ENCODE results near the gene PPP2R2C. TPM values are rescaled to one million over a fixed set of nuclear protein-coding genes. Genes with fewer than 3 reads are reported as not detected.

The PPP2R2C gene
- polyA plus RNA-seq, 1 of the 3 experiments (the other 2 are of a cell fraction): 0.21 TPM

DNA sequence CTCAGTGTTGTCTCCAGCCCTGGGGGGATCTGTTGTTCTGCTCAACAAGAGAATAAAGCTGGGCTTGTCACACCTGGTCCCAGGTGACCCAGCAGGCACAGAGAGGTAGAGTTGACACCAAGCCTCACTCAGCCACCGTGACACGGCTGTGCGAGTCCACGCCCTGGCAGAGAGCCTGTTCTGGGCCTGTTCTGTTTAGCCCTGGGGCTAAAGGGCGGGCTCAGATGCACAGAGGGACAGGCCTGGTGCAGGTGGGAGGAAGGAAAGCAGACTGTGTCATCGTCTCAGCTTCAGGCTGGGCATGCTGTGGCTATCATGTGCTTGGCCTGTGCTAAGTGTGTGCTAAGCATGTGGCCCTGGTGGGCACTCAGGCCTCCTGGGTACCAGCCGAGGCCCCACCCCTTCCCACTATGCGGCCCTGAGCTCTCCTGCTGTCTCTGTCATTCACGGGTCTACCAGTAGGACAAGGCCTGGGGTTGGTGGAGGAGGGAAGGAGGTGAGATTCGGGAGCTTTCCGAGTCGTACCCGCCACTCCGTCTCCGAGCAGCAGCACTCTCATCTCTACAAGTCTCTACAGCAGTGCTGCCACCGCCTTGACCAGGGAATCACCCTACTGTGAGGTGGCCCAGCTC lies 191.9 kb downstream of the PPP2R2C start (continued):
- no peak for TF ChIP-seq RCOR1 (IDR thresholded peaks at IDR 0.05; ENCODE audit: low read length)
- no peak for TF ChIP-seq MEF2A (IDR thresholded peaks at IDR 0.05; ENCODE audit: borderline replicate concordance, low read depth)
- TF ChIP-seq NFIC (IDR thresholded peaks at IDR 0.05; ENCODE audit: borderline replicate concordance): no peak
- TF ChIP-seq NRF1 (IDR thresholded peaks at IDR 0.05; ENCODE audit: low read depth, low read length): no peak
- TF ChIP-seq FOXJ3 (CRISPR knock-in tag; IDR thresholded peaks at IDR 0.05): no peak

DNA sequence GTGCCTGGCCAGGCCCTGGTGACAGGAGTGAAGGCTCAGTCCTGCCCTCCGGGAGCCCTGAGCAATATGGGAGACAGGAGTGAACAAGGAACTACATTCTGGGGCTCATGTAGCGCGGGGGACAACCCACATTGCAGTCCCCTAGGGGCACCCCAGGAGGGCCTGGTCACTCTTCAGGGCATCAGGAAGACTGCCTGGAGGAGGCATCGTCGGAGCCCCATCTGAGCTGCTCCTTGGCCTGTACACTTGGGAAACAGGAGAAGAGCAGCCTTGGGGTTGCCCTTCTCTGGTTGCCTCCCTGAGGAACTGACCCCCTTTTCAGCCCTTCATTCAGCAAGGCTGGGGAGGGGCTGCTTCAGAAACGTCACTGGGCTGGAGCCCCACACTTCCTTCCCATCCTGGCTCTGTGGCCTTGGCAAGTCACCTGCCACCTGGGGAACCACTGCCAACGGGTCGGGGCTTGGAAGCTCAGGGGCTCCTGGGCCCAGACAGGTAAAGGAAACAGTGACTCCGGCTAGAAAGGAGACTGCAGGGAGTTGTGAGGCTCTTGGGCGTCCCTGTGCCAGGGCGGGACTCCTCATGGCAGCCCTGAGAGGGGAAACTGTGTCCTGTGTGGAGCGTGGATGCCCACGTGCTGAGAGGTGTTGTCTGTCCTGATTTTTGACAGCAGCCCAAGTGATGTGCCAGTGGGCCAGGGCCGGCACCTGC lies 192.7 kb downstream of the PPP2R2C start:
- no peaks in the 10 kb centered on the region for H3K27me3 ChIP-seq (ENCODE audit: insufficient read depth)
- CTCF ChIA-PET: interaction anchor here (0.7 to 37.6 kb wide), 5 partner anchors 10 to 46 kb away, joined by 3 to 1048 read pairs (median 4); partner anchors contain the start of gene WFS1
- DNase-seq: no peak
- H3K27ac ChIP-seq (ENCODE audit: low read depth in 2 of 2, low read length in 1 of 2): peak overlapping the region in 1 of 2 experiments; percentile 77; a peak in 1 of 4 replicates
- WGBS (ENCODE audit: low lambda C conversion rate): 95% methylated on average over 10 of the region's 14 CpGs
- H3K79me2 ChIP-seq (ENCODE audit: insufficient read depth): peaks cover 4% of the 10 kb centered on the region; the same call in 1 of the 2 replicates
- no peak overlapping the region for H3K4me3 ChIP-seq (ENCODE audit: low read depth in 2 of 2, low read length in 1 of 2)
- no peaks in the 10 kb centered on the region for H3K9me3 ChIP-seq
- H3F3A ChIP-seq (replicated peaks; ENCODE audit: insufficient read depth): no peaks in the 10 kb centered on the region
- peaks cover 0 to 9% of the 10 kb centered on the region in 2 experiments for H3K36me3 ChIP-seq (replicated peaks in 1 of 2; ENCODE audit: control insufficient read depth in 1 of 2, insufficient read depth in 2 of 2, low read length in 1 of 2)
- peaks cover 0 to 70% of the 10 kb centered on the region in 2 experiments; a peak in 1 of 4 replicates for H3K4me1 ChIP-seq (ENCODE audit: control insufficient read depth in 1 of 2, insufficient read depth in 2 of 2, low read depth in 1 of 2, low read length in 1 of 2)
- no peak overlapping the region for H3K9ac ChIP-seq
- no peak overlapping the region for H2AFZ ChIP-seq (ENCODE audit: low read depth)
- TF ChIP-seq FOXJ3 (CRISPR knock-in tag; IDR thresholded peaks at IDR 0.05) (no peak), YY1 (IDR thresholded peaks at IDR 0.05; ENCODE audit: low read depth) (no peak)
- no peak overlapping the region for H3K4me2 ChIP-seq
- POLR2A ChIA-PET: no interaction called here
- H3K9me2 ChIP-seq: no peaks in the 10 kb centered on the region
- H4K20me1 ChIP-seq (ENCODE audit: insufficient read depth): no peaks in the 10 kb centered on the region

GRCh38 chr4:6278801-6279197 lies 193.6 kb downstream of the PPP2R2C start:
- Histone ChIP-seq H3K27me3 (ENCODE audit: insufficient read depth) (no peaks in the 10 kb centered on the region), H3K4me3 (ENCODE audit: low read depth in 2 of 2, low read length in 1 of 2) (no peak overlapping the region), H3K27ac (ENCODE audit: low read depth in 2 of 2, low read length in 1 of 2) (peak overlapping the region in 1 of 2 experiments; percentile 77; a peak in 2 of 4 replicates), H3K36me3 (replicated peaks in 1 of 2; ENCODE audit: control insufficient read depth in 1 of 2, insufficient read depth in 2 of 2, low read length in 1 of 2) (peaks cover 0 to 9% of the 10 kb centered on the region in 2 experiments), H3K79me2 (ENCODE audit: insufficient read depth) (peaks cover 11% of the 10 kb centered on the region; the same call in 1 of the 2 replicates), H3K4me2 (no peak overlapping the region), H3K4me1 (ENCODE audit: control insufficient read depth in 1 of 2, insufficient read depth in 2 of 2, low read depth in 1 of 2, low read length in 1 of 2) (peaks cover 1 to 75% of the 10 kb centered on the region in 2 experiments; a peak in 2 of 4 replicates), H3K9me3 (no peaks in the 10 kb centered on the region), H3K9ac (no peak overlapping the region), H3K9me2 (no peaks in the 10 kb centered on the region), H2AFZ (ENCODE audit: low read depth) (no peak overlapping the region), H4K20me1 (ENCODE audit: insufficient read depth) (0 out of 2 replicates have a peak, but pooled peaks cover 2% of the 10 kb centered on the region), H3F3A (replicated peaks; ENCODE audit: insufficient read depth) (no peaks in the 10 kb centered on the region)
- ChIA-PET POLR2A (interaction anchor here (1.1 kb wide), 1 partner anchor 30 kb away, joined by 5 read pairs; no protein-coding TSS in a partner anchor), CTCF (interaction anchor here (0.9 to 37.6 kb wide), 4 partner anchors 14 to 267 kb away, joined by 4 to 1048 read pairs (median 6); no protein-coding TSS in a partner anchor)
- 77% methylated on average over 6 of the region's 10 CpGs for WGBS (ENCODE audit: low lambda C conversion rate)
- peak; percentile 76 for DNase-seq
- TF ChIP-seq, protein P1, sequence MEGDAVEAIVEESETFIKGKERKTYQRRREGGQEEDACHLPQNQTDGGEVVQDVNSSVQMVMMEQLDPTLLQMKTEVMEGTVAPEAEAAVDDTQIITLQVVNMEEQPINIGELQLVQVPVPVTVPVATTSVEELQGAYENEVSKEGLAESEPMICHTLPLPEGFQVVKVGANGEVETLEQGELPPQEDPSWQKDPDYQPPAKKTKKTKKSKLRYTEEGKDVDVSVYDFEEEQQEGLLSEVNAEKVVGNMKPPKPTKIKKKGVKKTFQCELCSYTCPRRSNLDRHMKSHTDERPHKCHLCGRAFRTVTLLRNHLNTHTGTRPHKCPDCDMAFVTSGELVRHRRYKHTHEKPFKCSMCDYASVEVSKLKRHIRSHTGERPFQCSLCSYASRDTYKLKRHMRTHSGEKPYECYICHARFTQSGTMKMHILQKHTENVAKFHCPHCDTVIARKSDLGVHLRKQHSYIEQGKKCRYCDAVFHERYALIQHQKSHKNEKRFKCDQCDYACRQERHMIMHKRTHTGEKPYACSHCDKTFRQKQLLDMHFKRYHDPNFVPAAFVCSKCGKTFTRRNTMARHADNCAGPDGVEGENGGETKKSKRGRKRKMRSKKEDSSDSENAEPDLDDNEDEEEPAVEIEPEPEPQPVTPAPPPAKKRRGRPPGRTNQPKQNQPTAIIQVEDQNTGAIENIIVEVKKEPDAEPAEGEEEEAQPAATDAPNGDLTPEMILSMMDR (IDR thresholded peaks at IDR 0.05): no peak
- TF ChIP-seq YY1 (IDR thresholded peaks at IDR 0.05; ENCODE audit: low read depth) (no peak), CHD2 (IDR thresholded peaks at IDR 0.05; ENCODE audit: low read length, partially characterized antibody) (peak; percentile 37), ZBTB33 (IDR thresholded peaks at IDR 0.05; ENCODE audit: borderline replicate concordance, low read depth) (no peak), MEF2A (IDR thresholded peaks at IDR 0.05; ENCODE audit: borderline replicate concordance, low read depth) (no peak), TEAD4 (IDR thresholded peaks at IDR 0.05; ENCODE audit: borderline replicate concordance, insufficient read depth) (no peak), FOXJ3 (CRISPR knock-in tag; IDR thresholded peaks at IDR 0.05) (no peak), RXRA (IDR thresholded peaks at IDR 0.05; ENCODE audit: borderline replicate concordance, low read depth) (no peak), GATA2 (CRISPR knock-in tag; IDR thresholded peaks at IDR 0.05) (peak; percentile 36; the same call in 1 of the 2 replicates), JUND (IDR thresholded peaks at IDR 0.05) (no peak), RCOR1 (IDR thresholded peaks at IDR 0.05; ENCODE audit: low read length) (no peak; the same call in 1 of the 2 replicates), RFX5 (IDR thresholded peaks at IDR 0.05; ENCODE audit: low read length) (no peak), ELF1 (IDR thresholded peaks at IDR 0.05) (no peak)

Measured in SK-N-SH (cell line).